ENCODE results near the gene FAM20A. TPM values are rescaled to one million over a fixed set of nuclear protein-coding genes. Genes with fewer than 3 reads are reported as not detected.
A peak's percentile ranks its signal among the peaks of the same experiment; 100 is the strongest.

The FAM20A gene
- total RNA-seq, 6 experiments from 2014 or later, result not detected

DNA sequence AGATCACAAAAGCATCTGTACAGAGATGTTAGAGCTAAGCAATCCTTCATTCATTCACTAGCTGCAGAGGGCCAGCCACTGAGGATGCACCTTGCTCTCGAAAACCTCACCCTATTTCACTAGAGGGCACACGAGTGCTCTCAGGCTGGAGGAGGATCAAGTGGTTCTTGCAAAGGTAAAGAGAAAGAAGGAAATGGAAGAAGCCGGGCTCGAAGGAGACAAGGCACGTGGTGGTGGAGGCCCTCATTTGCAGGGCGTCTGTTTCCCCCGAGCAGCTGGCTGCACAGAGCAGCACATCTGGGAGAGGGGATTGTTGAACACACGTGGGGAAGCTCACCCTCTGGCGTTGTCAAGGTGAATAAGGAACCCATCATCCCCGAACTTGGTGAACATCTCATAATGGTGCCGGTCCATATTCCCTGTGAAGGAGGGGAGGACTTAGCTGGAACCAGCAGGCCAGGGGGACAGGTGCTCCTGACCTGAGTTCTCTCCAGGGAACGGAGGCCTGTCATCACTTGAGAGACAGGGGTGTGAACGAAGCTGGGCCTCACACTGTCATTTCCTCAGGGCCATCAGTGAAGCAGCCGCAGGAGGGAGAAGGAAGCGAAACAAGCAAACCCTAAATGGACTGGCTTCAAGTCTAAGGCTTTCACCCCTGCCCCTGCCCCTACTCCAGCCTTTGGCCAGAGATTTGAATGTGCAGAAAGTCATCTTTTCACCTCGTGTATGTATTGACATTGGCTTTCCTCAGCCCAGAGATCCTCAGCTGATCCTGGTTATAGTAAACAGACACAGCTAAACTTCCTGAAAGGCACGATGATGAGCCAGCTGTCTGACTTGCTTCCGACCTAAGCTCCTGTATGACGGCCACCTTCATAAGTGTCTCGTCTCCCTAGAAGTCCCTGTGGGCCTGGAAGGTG, 61.4 kb downstream of the FAM20A start:
- H3K4me3 Mint-ChIP-seq, result no peak overlapping the region
- TF ChIP-seq, protein P1, sequence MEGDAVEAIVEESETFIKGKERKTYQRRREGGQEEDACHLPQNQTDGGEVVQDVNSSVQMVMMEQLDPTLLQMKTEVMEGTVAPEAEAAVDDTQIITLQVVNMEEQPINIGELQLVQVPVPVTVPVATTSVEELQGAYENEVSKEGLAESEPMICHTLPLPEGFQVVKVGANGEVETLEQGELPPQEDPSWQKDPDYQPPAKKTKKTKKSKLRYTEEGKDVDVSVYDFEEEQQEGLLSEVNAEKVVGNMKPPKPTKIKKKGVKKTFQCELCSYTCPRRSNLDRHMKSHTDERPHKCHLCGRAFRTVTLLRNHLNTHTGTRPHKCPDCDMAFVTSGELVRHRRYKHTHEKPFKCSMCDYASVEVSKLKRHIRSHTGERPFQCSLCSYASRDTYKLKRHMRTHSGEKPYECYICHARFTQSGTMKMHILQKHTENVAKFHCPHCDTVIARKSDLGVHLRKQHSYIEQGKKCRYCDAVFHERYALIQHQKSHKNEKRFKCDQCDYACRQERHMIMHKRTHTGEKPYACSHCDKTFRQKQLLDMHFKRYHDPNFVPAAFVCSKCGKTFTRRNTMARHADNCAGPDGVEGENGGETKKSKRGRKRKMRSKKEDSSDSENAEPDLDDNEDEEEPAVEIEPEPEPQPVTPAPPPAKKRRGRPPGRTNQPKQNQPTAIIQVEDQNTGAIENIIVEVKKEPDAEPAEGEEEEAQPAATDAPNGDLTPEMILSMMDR (IDR thresholded peaks at IDR 0.05), result peak; percentile 39; the same call in 1 of the 2 replicates
- H3K9me3 Mint-ChIP-seq, result no peaks in the 10 kb centered on the region
- DNase-seq, result peak; percentile 7
- no peak overlapping the region for H3K27ac Mint-ChIP-seq
- no peaks in the 10 kb centered on the region; the same call in 1 of the 2 replicates for H3K27me3 Mint-ChIP-seq (ENCODE audit: insufficient read depth)
- H3K36me3 Mint-ChIP-seq (ENCODE audit: low read depth), result peaks cover 10% of the 10 kb centered on the region
- no peaks in the 10 kb centered on the region for H3K4me1 Mint-ChIP-seq (ENCODE audit: low read depth)

DNA sequence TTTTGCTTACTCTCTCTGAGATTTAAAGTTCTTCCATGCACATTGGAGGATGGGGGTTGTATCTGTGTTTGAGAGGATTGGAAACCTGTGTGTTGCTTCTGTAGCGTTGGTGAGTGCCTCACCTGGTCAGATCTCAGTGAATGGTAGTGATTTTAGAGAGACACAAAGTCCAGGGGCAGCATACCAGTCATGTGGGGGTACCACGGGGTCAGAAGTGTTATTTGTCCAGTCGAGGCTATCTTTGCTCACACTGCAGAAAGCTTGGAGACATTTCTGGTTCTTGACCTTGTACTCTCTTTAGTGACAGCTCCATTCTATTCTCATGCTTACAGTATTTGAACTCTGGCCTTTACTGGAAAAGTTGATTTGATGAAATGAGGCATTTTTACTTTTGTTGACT, 65.2 kb downstream of the FAM20A start:
- no peaks in the 10 kb centered on the region for H3K9me3 Mint-ChIP-seq
- no peak overlapping the region for H3K4me3 Mint-ChIP-seq
- H3K27me3 Mint-ChIP-seq (ENCODE audit: insufficient read depth), result no peaks in the 10 kb centered on the region; the same call in 1 of the 2 replicates

DNA sequence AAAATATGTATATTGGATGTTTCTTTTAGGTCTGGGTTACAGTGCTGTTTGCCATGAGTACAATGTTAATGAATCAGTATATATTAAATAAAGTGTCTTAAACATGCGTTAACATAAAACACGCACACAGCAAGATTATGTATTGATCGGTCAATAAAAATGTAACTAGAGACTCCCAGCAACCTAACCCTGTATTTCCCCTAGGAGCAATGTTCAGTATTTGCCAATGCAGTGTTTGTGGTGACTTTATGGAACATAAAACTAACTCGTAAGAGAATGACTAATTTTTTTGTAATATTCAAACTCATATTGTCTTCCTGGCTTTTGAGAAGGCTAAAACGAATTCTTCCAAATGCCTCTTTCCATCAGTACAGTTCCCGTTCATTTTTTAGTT, 66.5 kb downstream of the FAM20A start:
- Mint-ChIP-seq H3K27me3 (ENCODE audit: insufficient read depth) (no peaks in the 10 kb centered on the region; the same call in 1 of the 2 replicates), H3K36me3 (ENCODE audit: low read depth) (peaks cover 25% of the 10 kb centered on the region), H3K4me3 (no peak overlapping the region), H3K4me1 (ENCODE audit: low read depth) (peaks cover 6% of the 10 kb centered on the region; the same call in 1 of the 2 replicates), H3K9me3 (no peaks in the 10 kb centered on the region), H3K27ac (no peak overlapping the region)
- TF ChIP-seq, protein P1 (IDR thresholded peaks at IDR 0.05), result no peak
- DNase-seq, result no peak

More for the DNA sequence above, 65.2 kb downstream of the FAM20A start:
- DNase-seq, result no peak
- peaks cover 6% of the 10 kb centered on the region; the same call in 1 of the 2 replicates for H3K4me1 Mint-ChIP-seq (ENCODE audit: low read depth)
- H3K36me3 Mint-ChIP-seq (ENCODE audit: low read depth), result peaks cover 18% of the 10 kb centered on the region
- no peak overlapping the region; the same call in 1 of the 2 replicates for H3K27ac Mint-ChIP-seq
- TF ChIP-seq, protein P1 (IDR thresholded peaks at IDR 0.05), result no peak

DNA sequence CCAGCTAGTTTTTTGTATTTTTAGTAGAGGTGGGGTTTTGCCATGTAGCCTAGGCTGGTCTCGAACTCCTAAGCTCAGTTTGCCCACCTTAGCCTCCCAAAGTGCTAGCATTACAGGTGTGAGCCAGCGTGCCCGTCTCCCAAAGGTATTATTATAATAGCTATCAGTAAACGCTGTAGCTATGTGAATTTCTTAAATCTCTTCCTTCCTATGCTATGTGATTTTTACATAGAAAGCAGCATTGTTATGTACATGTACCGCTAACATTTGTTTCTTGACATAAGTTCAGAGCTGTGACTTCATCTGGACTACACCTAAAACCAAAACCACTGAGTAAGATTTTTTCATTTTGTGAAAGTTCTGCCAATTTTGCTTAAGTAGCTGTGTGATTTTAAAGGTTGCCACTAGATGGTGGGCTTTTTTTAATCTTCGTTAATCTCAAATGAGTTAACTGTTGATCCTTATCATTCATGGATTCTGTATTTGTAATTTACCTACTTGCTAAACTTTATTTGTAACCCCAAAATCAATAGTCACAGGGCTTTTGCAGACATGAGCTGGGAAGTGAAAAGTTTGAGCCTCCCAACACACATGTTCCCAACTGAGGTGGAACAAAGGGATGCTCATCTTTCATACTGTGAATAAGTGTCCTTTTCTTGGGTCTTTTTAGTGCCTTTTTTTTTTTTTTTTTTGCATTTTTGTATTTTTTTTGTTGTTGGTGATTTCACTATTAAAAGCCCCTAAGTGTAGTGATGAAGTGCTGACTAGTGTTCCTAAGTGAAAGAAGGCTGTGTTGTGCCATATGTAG, 67.1 kb downstream of the FAM20A start:
- peaks cover 6% of the 10 kb centered on the region; the same call in 1 of the 2 replicates for H3K4me1 Mint-ChIP-seq (ENCODE audit: low read depth)
- peak; percentile 15 for DNase-seq
- H3K27me3 Mint-ChIP-seq (ENCODE audit: insufficient read depth), result no peaks in the 10 kb centered on the region; the same call in 1 of the 2 replicates
- H3K36me3 Mint-ChIP-seq (ENCODE audit: low read depth), result peaks cover 27% of the 10 kb centered on the region
- TF ChIP-seq, protein P1 (IDR thresholded peaks at IDR 0.05), result peak; percentile 77
- H3K27ac Mint-ChIP-seq, result peak overlapping the region; percentile 17; the same call in 1 of the 2 replicates
- no peak overlapping the region for H3K4me3 Mint-ChIP-seq
- H3K9me3 Mint-ChIP-seq, result no peaks in the 10 kb centered on the region

DNA sequence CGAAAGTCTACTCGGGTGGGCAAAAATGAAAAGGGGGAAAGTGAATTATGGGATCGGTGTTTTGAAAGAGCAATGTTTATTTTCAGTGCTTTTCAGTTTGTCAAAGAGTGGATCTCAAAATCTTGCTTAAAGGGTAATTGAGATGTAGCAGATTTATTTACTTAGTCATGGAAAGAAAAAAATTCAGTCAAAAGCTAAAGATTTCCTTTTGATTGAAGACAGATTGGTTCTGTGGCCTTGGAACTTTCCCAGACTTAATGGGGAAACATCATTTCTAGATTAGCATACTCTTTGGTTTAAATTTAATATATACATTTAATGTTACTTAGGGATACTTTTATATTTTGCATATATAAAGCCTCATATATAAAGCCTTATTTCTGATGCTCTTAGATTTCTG, 68.3 kb downstream of the FAM20A start:
- H3K4me1 Mint-ChIP-seq (ENCODE audit: low read depth), result peaks cover 6% of the 10 kb centered on the region; the same call in 1 of the 2 replicates
- TF ChIP-seq, protein P1 (IDR thresholded peaks at IDR 0.05), result no peak
- no peaks in the 10 kb centered on the region; the same call in 1 of the 2 replicates for H3K27me3 Mint-ChIP-seq (ENCODE audit: insufficient read depth)
- H3K36me3 Mint-ChIP-seq (ENCODE audit: low read depth), result peaks cover 39% of the 10 kb centered on the region
- H3K27ac Mint-ChIP-seq, result no peak overlapping the region
- H3K4me3 Mint-ChIP-seq, result no peak overlapping the region
- DNase-seq, result no peak
- no peaks in the 10 kb centered on the region for H3K9me3 Mint-ChIP-seq

All from HFFc6 (cell line).